T-helper 1 cell treated with Interleukin-12 subunit alpha and Interleukin-12 subunit beta and Interleukin-4 antibody, amounts not matched to agents 30 ng/mL and 1 ng/mL, for 36 hours (primary cell): ENCODE results near the gene KLRF1. TPM values are rescaled to one million over a fixed set of nuclear protein-coding genes. Genes with fewer than 3 reads are reported as not detected.

Experiments
- intact Hi-C: fragments of 100-400 bp; cut with micrococcal nuclease; formaldehyde crosslinking; loops from one replicate; pipeline ENCODE4 v1.15.1; 2024
- total RNA-seq: library from RNA; stranded (reverse); gene quantifications from 2 replicates; pipeline ENCODE4 v1.2.3, GENCODE V29; 2022

KLRF1 gene
- total RNA-seq, 1 donor from 2014 or later, result 0.37 TPM

- intact Hi-C loops, result no loop called here
Measured at GRCh38 chr12:9806714-9807113, 20.6 kb upstream of the KLRF1 start.

- intact Hi-C loops, result no loop called here
Measured at GRCh38 chr12:9808504-9808903, 18.8 kb upstream of the KLRF1 start.

- intact Hi-C loops, result no loop called here
Measured at GRCh38 chr12:9809338-9809737, 17.9 kb upstream of the KLRF1 start.

- intact Hi-C loops, result no loop called here
Measured at GRCh38 chr12:9809866-9810265, 17.4 kb upstream of the KLRF1 start.

- intact Hi-C loops, result no loop called here
Measured at GRCh38 chr12:9810671-9811070, 16.6 kb upstream of the KLRF1 start.

GRCh38 chr12:9811621-9812020, 15.7 kb upstream of the KLRF1 start:
- intact Hi-C loops, result no loop called here

- intact Hi-C loops, result loop anchor here (1.0 kb wide), 10 partner anchors 16 to 398 kb away; partner anchors contain the start of genes CLEC12B, CLEC2B and GABARAPL1
Measured at GRCh38 chr12:9813821-9814798, 13.2 kb upstream of the KLRF1 start.

GRCh38 chr12:9820281-9820930, 6.9 kb upstream of the KLRF1 start:
- intact Hi-C loops, result no loop called here

- intact Hi-C loops, result no loop called here
Measured at GRCh38 chr12:9829483-9829882, 2.2 kb downstream of the KLRF1 start.

- intact Hi-C loops, result no loop called here
Measured at GRCh38 chr12:9829982-9830381, 2.7 kb downstream of the KLRF1 start.

GRCh38 chr12:9831720-9832119, 4.4 kb downstream of the KLRF1 start:
- intact Hi-C loops, result no loop called here

GRCh38 chr12:9843407-9843806, 16.1 kb downstream of the KLRF1 start:
- intact Hi-C loops, result no loop called here

GRCh38 chr12:9848899-9849298, 21.6 kb downstream of the KLRF1 start:
- intact Hi-C loops, result no loop called here

- intact Hi-C loops, result no loop called here
Measured at GRCh38 chr12:9851050-9851449, 23.8 kb downstream of the KLRF1 start.

- intact Hi-C loops, result loop anchor here (1.0 kb wide), 1 partner anchor 16 kb away; no protein-coding TSS in a partner anchor
Measured at GRCh38 chr12:9851927-9852326, 24.6 kb downstream of the KLRF1 start.

- intact Hi-C loops, result no loop called here
Measured at GRCh38 chr12:9856151-9856550, 28.9 kb downstream of the KLRF1 start.

GRCh38 chr12:9856894-9857293, 29.6 kb downstream of the KLRF1 start:
- intact Hi-C loops, result no loop called here

- intact Hi-C loops, result no loop called here
Measured at GRCh38 chr12:9858135-9858534, 30.9 kb downstream of the KLRF1 start.

GRCh38 chr12:9864913-9865675, 37.8 kb downstream of the KLRF1 start:
- intact Hi-C loops, result loop anchor here (1.0 to 10.0 kb wide), 7 partner anchors 51 to 1893 kb away; partner anchors contain the start of gene SMIM10L1

GRCh38 chr12:9866860-9867269, 39.6 kb downstream of the KLRF1 start:
- intact Hi-C loops, result loop anchor here (1.0 to 10.0 kb wide), 5 partner anchors 55 to 1895 kb away; partner anchors contain the start of gene SMIM10L1

GRCh38 chr12:9867531-9867930, 40.2 kb downstream of the KLRF1 start:
- intact Hi-C loops, result loop anchor here (5.0 to 10.0 kb wide), 4 partner anchors 497 to 1895 kb away; partner anchors contain the start of gene SMIM10L1
